Esophagus muscularis mucosa (tissue), 3 donors: ENCODE measurements around the gene ARHGAP15.

ENCODE experiments used
- POLR2A ChIP-seq: fragments of 450-650 bp; IDR thresholded peaks from one replicate; pipeline ENCODE4 v1.6.1; 2017; ENCODE audit warnings: antibody characterized with exemption, moderate library complexity, mild to moderate bottlenecking, low read depth
- TF ChIP-seq, protein P1 (sequence below), 3 experiments: fragments of 200-600 bp in 2 of 3; fragments of 450-650 bp in 1 of 3; sonication (generic) in 2 of 3; IDR thresholded peaks; one replicate each; pipeline ENCODE4 v1.5.1; 2017 to 2019; ENCODE audit warnings: antibody characterized with exemption in 3 of 3, mild to moderate bottlenecking in 2 of 3, moderate library complexity in 1 of 3

DNA sequence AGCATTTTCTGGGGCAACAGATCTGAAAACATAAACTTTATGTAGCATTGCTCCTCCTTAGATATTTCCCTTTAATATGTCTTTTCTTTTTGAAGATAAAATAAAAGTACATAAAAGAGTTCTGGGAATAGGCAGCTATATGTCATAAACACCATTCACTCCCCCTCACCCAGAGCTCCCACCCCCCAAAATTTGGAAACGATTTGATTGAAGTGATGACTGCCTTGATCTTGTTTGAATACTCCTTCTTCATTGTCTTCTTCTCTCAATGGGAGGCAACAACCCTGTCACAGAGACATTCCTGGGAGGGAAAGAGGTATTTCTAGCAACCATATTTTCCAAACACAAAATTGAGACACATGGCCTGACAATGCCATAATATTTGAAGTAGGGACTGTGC, 369.3 kb downstream of the ARHGAP15 start:
- TF ChIP-seq, protein P1, sequence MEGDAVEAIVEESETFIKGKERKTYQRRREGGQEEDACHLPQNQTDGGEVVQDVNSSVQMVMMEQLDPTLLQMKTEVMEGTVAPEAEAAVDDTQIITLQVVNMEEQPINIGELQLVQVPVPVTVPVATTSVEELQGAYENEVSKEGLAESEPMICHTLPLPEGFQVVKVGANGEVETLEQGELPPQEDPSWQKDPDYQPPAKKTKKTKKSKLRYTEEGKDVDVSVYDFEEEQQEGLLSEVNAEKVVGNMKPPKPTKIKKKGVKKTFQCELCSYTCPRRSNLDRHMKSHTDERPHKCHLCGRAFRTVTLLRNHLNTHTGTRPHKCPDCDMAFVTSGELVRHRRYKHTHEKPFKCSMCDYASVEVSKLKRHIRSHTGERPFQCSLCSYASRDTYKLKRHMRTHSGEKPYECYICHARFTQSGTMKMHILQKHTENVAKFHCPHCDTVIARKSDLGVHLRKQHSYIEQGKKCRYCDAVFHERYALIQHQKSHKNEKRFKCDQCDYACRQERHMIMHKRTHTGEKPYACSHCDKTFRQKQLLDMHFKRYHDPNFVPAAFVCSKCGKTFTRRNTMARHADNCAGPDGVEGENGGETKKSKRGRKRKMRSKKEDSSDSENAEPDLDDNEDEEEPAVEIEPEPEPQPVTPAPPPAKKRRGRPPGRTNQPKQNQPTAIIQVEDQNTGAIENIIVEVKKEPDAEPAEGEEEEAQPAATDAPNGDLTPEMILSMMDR (IDR thresholded peaks at IDR 0.05), result no peak
- TF ChIP-seq POLR2A, result no peak
